ENCODE measurements around the gene TP53BP1.
"Not testable (repeated sequence)": the region's sequence is repeated elsewhere in the genome, so short reads cannot be mapped to it uniquely, and the experiment has no call there.

The TP53BP1 gene

GRCh38 chr15:43403616-43404015 is 89.3 kb downstream of the TP53BP1 start:
- H3K27me3 Mint-ChIP-seq = no peaks in the 10 kb centered on the region

DNA sequence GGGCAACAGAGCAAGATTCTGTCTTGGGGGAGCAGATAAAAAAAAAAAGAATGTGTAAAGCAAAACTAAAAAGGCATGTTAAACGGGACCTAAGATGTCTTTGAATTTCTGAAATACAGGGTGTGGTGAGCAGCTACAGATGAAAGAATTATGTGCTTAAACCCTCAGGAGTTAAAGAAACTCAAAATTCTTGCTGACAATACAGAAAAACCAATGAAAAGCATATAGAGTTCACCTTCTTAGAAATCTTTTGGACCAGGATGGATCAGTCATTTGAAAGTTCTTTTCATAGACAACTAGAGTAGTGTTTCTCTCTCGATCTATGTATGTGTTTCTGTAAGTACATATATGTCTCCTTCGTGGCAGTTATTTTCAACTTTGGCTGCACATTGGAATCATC is 90.7 kb downstream of the TP53BP1 start:
- Mint-ChIP-seq H3K9me3 (no peaks in the 10 kb centered on the region), H3K4me3 (no peak overlapping the region), H3K27ac (no peak overlapping the region), H3K4me1 (ENCODE audit: low read depth) (no peaks in the 10 kb centered on the region), H3K36me3 (ENCODE audit: low read depth) (peaks cover 93% of the 10 kb centered on the region), H3K27me3 (no peaks in the 10 kb centered on the region)
- DNase-seq = no peak

More at GRCh38 chr15:43403616-43404015, 89.3 kb downstream of the TP53BP1 start:
- Mint-ChIP-seq H3K4me1 (ENCODE audit: low read depth) (no peaks in the 10 kb centered on the region), H3K36me3 (ENCODE audit: low read depth) (peaks cover 93% of the 10 kb centered on the region), H3K4me3 (no peak overlapping the region), H3K9me3 (no peaks in the 10 kb centered on the region), H3K27ac (peak overlapping the region; percentile 53)
- no peak for DNase-seq

DNA sequence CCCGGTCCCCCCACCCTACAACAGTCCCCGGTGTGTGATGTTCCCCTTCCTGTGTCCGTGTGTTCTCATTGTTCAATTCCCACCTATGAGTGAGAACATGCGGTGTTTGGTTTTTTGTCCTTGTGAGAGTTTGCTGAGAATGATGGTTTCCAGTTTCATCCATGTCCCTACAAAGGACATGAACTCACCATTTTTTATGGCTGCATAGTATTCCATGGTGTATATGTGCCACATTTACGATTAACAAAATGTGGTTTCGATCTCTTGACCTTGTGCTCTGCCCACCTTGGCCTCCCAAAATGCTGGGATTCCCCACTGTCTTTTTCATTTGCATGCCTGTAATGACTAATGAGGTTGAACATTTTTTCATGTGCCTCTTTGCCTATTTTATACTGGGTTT is 99.4 kb downstream of the TP53BP1 start:
- not testable (repeated sequence) for H3K27me3 Mint-ChIP-seq; H3K4me1 Mint-ChIP-seq (ENCODE audit: low read depth); H3K9me3 Mint-ChIP-seq; H3K4me3 Mint-ChIP-seq; DNase-seq; H3K27ac Mint-ChIP-seq
- peaks cover 83% of the 10 kb centered on the region for H3K36me3 Mint-ChIP-seq (ENCODE audit: low read depth)

DNA sequence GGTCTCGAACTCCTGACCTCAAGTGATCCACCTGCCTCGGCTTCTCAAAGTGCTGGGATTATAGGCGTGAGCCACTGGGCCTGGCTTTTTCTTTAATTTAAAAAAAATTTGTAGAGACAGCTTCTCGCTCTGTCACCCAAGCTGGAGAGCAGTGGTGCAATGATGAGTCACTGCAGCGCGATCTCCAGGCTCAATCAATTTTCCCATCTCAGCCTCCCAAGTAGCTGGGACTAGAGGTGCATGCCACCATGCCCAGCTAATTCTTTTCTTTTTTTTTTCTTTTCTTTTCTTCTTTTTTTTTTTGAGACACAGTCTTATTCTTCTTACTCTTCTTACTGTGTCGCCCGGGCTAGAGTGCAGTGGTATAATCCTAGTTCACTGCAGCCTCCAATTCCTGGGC is 102.2 kb downstream of the TP53BP1 start:
- H3K36me3 Mint-ChIP-seq (ENCODE audit: low read depth) = peaks cover 80% of the 10 kb centered on the region
- H3K4me1 Mint-ChIP-seq (ENCODE audit: low read depth) = peaks cover 3% of the 10 kb centered on the region
- no peak overlapping the region for H3K4me3 Mint-ChIP-seq
- no peak for DNase-seq
- H3K9me3 Mint-ChIP-seq = no peaks in the 10 kb centered on the region
- H3K27me3 Mint-ChIP-seq = no peaks in the 10 kb centered on the region
- H3K27ac Mint-ChIP-seq = no peak overlapping the region

- peak overlapping the region; percentile 16 for H3K27ac Mint-ChIP-seq
Measured at GRCh38 chr15:43383070-43383469, 109.9 kb downstream of the TP53BP1 start.

GRCh38 chr15:43382310-43382709 is 110.6 kb downstream of the TP53BP1 start:
- H3K27ac Mint-ChIP-seq = no peak overlapping the region
- H3K9me3 Mint-ChIP-seq = no peaks in the 10 kb centered on the region
- H3K36me3 Mint-ChIP-seq (ENCODE audit: low read depth) = peaks cover 95% of the 10 kb centered on the region
- H3K4me1 Mint-ChIP-seq (ENCODE audit: low read depth) = no peaks in the 10 kb centered on the region
- DNase-seq = no peak
- no peak overlapping the region for H3K4me3 Mint-ChIP-seq
- H3K27me3 Mint-ChIP-seq = no peaks in the 10 kb centered on the region

More at GRCh38 chr15:43383070-43383469, 109.9 kb downstream of the TP53BP1 start:
- Mint-ChIP-seq H3K27me3 (no peaks in the 10 kb centered on the region), H3K36me3 (ENCODE audit: low read depth) (peaks cover 95% of the 10 kb centered on the region), H3K4me1 (ENCODE audit: low read depth) (no peaks in the 10 kb centered on the region), H3K9me3 (no peaks in the 10 kb centered on the region), H3K4me3 (no peak overlapping the region)
- no peak for DNase-seq

DNA sequence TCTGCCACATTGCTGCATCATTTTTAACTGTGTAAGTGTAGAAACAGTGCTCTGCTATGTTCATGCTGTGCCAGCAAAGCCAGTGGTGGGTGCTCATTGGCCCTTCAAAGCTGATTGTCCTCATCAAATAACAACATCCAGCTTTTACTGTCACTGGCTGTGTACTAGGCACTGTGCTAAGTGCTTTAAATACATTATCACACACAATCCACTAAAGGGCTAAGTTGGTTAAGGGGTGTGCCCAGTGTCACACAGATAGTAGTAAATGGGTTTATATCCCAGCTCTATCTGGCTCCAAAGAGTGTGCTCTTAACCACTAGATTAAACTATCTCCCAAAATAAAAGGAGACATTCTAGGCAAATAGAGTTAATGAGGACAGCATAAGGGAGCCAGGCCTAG is 114.4 kb downstream of the TP53BP1 start:
- Mint-ChIP-seq H3K4me1 (ENCODE audit: low read depth) (peaks cover 10% of the 10 kb centered on the region), H3K27me3 (no peaks in the 10 kb centered on the region), H3K27ac (no peak overlapping the region), H3K9me3 (no peaks in the 10 kb centered on the region), H3K4me3 (no peak overlapping the region), H3K36me3 (ENCODE audit: low read depth) (peaks cover 89% of the 10 kb centered on the region)
- no peak for DNase-seq

GRCh38 chr15:43376017-43376705 is 116.8 kb downstream of the TP53BP1 start:
- no peak overlapping the region for H3K4me3 Mint-ChIP-seq
- no peak overlapping the region for H3K27ac Mint-ChIP-seq
- H3K36me3 Mint-ChIP-seq (ENCODE audit: low read depth) = peaks cover 85% of the 10 kb centered on the region
- DNase-seq = peak; percentile 41
- no peaks in the 10 kb centered on the region for H3K27me3 Mint-ChIP-seq
- no peaks in the 10 kb centered on the region for H3K9me3 Mint-ChIP-seq
- H3K4me1 Mint-ChIP-seq (ENCODE audit: low read depth) = peaks cover 27% of the 10 kb centered on the region

DNA sequence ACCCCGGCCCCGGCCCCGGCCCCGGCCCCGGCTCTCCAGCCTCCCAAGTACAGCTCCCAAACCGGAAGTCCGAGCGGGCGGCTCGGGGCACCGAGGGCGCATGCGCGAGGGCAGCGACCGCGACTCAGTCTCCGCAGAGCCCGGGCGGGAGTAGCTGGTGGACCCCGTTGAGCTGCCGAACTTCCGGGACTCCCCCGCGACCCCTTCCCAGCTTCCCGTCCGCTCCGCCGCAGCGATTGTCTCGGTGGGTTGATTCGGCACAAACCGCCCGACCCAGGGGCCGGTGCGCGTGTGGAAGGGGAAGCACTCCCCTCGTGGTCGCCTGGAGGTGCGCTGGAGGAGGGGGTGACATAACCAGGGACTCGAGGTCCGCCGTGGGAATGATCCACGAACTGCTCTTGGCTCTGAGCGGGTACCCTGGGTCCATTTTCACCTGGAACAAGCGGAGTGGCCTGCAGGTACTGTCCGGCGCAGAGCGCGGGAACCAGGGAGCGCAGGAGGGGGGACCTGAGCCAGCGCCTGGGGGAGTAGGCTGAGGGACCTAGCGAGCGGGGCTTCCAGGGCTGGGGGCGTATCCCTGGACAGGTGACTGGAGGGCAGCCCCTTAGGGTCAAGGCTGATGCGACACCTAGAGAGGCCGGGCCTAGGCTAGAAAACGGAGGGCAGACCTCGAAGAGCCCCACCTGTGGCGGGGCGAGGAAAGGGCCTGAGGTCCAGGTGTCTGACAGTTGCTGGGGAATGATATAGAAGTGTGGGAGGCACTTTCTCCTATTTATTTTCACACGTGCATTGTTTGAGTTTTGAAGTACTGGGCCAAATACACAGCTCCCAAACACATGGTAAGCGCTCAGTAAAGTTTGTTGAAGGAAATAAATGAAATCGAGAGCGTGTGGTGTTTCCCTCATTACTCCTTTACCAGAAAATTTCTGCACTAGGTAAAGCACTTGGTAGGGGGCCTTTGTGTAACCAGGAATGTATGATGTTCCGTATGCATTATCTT is 121.7 kb downstream of the TP53BP1 start, which contains the start of the genes TUBGCP4 and ZSCAN29:
TUBGCP4 (plus strand) TSS at position 127 of the 1,000 bp plus-strand sequence; CDS start at position 381, 254 bp downstream.
ZSCAN29 (minus strand) TSS at position 69 of the 1,000 bp plus-strand sequence. CDS start 1,130 bp downstream, outside the sequence.
- Mint-ChIP-seq H3K27me3 (no peaks in the 10 kb centered on the region), H3K9me3 (peaks cover 22% of the 10 kb centered on the region), H3K4me3 (peak within 1 kb of the TSS; percentile 92), H3K36me3 (ENCODE audit: low read depth) (peaks cover 81% of the 10 kb centered on the region), H3K4me1 (ENCODE audit: low read depth) (peaks cover 58% of the 10 kb centered on the region), H3K27ac (peak within 1 kb of the TSS; percentile 94)
- peak; percentile 88 for DNase-seq

- H3K4me1 Mint-ChIP-seq (ENCODE audit: low read depth) = peaks cover 56% of the 10 kb centered on the region
- H3K4me3 Mint-ChIP-seq = peak overlapping the region; percentile 92
- H3K36me3 Mint-ChIP-seq (ENCODE audit: low read depth) = peaks cover 83% of the 10 kb centered on the region
Measured at GRCh38 chr15:43370310-43370974, 122.5 kb downstream of the TP53BP1 start.

DNA sequence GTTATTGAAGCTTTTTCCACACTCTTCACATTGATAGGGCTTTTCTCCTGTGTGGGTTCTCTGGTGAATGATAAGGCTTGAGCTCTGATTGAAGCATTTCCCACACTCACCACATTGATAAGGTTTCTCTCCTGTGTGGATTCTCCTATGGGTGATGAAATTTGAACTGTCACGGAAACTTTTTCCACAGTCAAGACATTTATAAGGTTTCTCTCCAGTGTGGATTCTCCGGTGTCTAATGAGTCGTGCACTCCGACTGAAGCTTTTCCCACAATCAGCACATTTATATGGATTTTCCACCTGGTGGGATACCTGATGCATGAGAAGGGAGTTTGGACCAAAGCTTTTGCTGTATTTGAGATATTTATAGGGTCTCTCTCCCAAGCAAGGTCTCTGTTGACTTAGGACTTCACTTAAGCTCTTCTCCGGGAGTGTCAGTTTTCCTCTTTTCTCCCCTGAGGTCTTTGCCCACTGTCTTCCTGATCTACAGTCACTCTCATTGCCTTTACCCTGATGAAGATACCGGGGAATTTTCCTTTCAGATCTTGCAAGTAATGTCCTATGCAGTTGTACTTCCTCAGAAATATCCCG is 131.5 kb downstream of the TP53BP1 start:
- H3K9me3 Mint-ChIP-seq = peaks cover 49% of the 10 kb centered on the region

More at GRCh38 chr15:43370310-43370974, 122.5 kb downstream of the TP53BP1 start:
- peak overlapping the region; percentile 94 for H3K27ac Mint-ChIP-seq
- no peaks in the 10 kb centered on the region for H3K27me3 Mint-ChIP-seq
- H3K9me3 Mint-ChIP-seq = peaks cover 25% of the 10 kb centered on the region
- no peak for DNase-seq

GRCh38 chr15:43360821-43361220 is 132.1 kb downstream of the TP53BP1 start:
- Mint-ChIP-seq H3K9me3 (peaks cover 45% of the 10 kb centered on the region), H3K27ac (no peak overlapping the region), H3K36me3 (ENCODE audit: low read depth) (peaks cover 95% of the 10 kb centered on the region), H3K27me3 (no peaks in the 10 kb centered on the region), H3K4me1 (ENCODE audit: low read depth) (peaks cover 2% of the 10 kb centered on the region), H3K4me3 (no peak overlapping the region)
- no peak for DNase-seq

More for the DNA sequence above, 131.5 kb downstream of the TP53BP1 start:
- Mint-ChIP-seq H3K27ac (no peak overlapping the region), H3K4me3 (no peak overlapping the region), H3K4me1 (ENCODE audit: low read depth) (peaks cover 3% of the 10 kb centered on the region), H3K36me3 (ENCODE audit: low read depth) (peaks cover 95% of the 10 kb centered on the region), H3K27me3 (no peaks in the 10 kb centered on the region)
- no peak for DNase-seq
